AG09309 (cell line): ENCODE measurements around the gene LRP1.

Experiments used
- DNase-seq: peaks from one replicate; pipeline ENCODE4 v3.0.0-alpha.2; 2010; ENCODE audit warnings: low read depth
- H3K4me3 ChIP-seq: 2 replicates; pipeline ENCODE4 v1.5.1; 2011; ENCODE audit warnings: mild to moderate bottlenecking, low read depth, low read length, moderate library complexity; ENCODE audit not compliant: control insufficient read depth
- TF ChIP-seq, protein P1 (sequence below): IDR thresholded peaks from 2 replicates; pipeline ENCODE4 v1.5.1; 2011; ENCODE audit warnings: mild to moderate bottlenecking, low read depth, low read length, inconsistent platforms; ENCODE audit not compliant: insufficient read depth, control insufficient read depth; ENCODE audit errors: missing control alignments

The LRP1 gene

DNA sequence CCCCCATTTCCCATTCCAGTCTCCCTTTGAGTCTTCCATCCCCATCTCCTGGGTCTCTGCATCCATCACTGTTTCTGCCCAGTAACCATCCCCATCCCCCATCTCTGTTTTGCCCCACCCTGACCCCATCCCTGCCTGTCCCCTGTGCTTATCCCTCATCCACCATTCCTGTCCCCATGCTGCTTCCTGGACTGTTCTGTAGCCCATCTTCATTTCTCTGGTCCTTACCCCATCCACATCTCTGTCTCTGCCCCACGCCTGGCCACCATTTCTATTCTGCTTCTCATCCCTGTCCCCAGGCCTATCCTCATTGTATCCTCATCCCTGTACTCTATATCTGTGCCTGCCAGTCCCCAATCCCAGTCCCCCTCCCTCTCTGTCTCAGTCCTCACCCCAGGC is 92.5 kb downstream of the LRP1 start:
- no peak for DNase-seq
- no peak overlapping the region for H3K4me3 ChIP-seq
- TF ChIP-seq, protein P1, sequence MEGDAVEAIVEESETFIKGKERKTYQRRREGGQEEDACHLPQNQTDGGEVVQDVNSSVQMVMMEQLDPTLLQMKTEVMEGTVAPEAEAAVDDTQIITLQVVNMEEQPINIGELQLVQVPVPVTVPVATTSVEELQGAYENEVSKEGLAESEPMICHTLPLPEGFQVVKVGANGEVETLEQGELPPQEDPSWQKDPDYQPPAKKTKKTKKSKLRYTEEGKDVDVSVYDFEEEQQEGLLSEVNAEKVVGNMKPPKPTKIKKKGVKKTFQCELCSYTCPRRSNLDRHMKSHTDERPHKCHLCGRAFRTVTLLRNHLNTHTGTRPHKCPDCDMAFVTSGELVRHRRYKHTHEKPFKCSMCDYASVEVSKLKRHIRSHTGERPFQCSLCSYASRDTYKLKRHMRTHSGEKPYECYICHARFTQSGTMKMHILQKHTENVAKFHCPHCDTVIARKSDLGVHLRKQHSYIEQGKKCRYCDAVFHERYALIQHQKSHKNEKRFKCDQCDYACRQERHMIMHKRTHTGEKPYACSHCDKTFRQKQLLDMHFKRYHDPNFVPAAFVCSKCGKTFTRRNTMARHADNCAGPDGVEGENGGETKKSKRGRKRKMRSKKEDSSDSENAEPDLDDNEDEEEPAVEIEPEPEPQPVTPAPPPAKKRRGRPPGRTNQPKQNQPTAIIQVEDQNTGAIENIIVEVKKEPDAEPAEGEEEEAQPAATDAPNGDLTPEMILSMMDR = no peak

DNA sequence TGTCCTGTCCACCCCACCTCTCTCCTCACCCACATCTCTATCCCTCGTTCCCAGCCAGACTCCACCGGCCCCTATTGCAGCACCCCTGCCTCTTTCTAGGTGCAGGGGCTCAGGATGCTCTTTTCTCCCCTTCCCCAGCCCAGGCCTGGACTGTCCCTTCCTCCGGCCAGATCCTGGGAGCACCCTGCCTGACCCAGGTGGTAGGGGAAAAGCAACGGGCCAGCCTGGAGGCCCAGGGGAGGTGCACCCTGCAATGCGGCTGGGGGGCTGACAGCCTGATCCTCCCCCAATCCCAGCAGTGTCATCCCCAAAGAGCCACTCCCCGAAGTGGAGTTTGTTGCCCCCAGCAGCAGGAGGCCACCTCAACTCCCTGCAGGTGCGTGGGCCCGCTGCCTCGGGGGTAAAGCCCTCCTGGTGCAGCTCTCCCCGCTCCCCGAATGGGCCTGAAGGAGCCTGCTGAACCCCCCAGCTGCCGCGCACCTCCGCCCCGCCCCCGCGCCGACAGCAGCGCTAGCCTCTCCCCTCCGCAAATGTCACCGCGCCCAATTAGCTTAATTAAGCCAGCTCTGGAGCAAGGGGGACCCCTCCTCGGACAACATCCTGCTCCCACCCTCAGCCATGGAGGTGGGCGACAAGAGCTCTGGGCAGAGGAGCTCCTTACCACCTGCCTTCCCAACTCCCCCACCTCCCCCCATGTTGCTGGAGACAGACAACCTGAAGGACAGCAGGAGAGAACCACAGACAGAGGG is 93.1 kb downstream of the LRP1 start:
- H3K4me3 ChIP-seq = no peak overlapping the region
- TF ChIP-seq, protein P1 = no peak
- no peak for DNase-seq

DNA sequence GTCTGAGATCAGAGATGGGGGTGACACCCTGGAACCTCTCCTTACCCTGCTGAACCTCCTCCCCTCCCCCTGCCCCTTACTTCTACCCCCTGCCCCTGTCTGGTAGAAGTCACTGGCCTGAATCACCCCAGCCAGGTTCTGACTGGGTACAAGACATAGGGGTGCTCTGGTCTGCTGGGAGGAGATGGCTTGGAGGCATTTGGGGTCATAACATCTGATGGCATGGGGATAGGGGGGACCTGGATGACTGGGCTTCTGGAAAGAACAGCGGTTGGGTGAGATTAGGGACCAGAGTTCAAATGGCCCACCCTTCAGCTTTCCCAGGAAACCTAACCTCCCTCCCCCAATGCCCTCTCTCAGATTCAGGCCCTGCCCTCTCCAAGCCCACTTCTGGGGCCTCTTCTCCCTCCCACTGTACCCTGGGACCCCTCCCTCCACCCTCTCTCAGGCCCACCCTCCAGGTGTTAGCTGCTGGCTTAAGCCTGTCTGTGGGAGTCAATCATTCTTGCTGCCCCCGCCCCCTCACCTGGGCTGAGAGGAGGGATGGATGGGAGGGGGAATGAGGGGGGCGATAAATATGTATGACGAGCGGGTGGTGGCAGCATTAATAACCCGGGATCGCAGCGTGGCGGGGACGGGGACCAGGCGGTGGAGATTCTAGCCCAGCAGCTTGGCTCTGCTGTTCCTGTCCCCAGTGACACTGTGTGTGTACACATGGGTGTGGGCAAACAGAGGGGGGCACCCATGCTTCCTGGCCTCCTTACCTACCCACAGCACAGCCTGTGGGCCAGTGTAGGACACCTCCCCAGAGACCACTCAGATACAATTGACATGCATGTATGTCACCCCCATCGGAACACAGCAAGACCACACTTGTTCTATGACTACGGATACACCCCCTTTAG is 94.3 kb downstream of the LRP1 start:
- TF ChIP-seq, protein P1 = no peak
- no peak for DNase-seq
- H3K4me3 ChIP-seq = no peak overlapping the region

DNA sequence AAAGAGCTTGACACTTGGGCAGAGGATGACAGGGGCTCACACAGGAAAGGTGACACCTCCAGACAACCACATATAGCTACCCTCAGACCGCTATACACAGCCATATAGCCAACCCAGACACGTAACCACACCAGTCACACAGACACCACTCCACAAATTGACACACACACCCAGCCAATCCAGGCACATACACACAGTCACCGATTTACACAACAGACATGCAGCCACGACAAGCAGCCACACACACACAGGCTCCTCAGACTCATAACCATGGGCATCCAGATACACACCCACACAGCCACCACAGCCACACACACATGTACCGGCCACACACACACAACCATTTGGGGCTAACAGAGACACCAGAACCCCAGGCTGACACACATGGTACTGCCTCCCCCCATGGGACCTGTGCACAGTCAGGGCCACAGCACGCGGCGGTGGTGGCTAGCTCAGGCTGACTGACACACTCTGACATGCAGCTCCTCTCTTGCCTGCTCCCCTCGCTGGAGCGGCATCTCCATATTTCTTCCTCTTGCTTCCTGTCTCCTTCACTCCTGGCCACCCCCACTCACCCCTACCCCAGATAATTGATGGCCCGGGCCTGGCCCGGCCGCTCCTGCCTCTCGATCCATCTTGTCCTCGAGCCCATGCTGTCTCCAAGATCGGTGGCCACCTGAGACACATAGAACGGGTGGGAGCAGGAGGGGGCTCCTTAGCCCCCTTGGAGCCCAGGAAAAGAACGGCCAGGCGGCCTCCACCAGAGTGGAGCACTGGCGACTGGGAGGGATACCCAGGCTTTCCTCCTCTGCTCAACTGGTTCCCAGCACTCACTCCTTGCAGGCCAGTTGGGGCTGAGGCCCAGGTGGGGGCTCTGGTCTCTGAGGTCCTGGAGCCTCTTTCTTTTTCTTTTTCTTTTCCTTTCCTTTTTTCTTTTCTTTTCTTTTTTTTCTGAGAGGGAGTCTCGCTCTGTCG is 95.2 kb downstream of the LRP1 start:
- no peak overlapping the region for H3K4me3 ChIP-seq
- TF ChIP-seq, protein P1 = no peak
- no peak for DNase-seq

DNA sequence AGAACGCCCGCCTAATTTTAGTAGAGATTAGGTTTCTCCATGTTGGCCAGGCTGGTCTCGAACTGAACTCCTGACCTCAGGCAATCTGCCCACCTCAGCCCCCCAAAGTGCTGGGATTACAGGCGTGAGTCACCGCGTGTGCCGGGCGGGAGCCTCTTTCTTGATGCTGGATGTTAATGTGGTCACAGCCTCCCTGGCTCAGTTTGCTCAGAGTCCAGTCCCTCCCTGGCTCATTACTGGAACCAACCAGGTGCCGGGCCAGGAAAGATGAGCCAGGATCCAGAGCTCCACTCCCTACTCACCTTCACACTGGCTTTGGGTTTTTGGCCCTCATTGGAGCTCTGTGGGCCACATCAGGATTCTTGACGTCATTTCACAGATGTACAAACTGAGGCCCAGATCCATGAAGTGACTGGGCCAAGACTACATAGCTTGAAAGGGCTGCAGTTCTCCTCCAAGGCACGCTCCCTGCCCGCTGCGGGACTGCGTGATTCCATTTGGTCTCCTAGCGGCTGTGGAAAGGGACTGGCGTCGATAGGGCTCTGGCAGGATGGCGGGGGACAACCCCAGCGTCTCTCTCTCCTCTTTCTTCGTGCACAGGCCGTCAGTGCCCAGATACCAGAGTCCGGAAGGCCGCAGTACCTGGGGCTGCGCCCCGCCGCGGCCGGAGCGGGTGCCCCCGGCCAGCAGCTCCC is 96.1 kb downstream of the LRP1 start:
- H3K4me3 ChIP-seq = no peak overlapping the region
- DNase-seq = no peak
- TF ChIP-seq, protein P1 = no peak
